Pulmonary artery endothelial cell (primary cell): ENCODE data around the gene AP2M1. TPM values are rescaled to one million over a fixed set of nuclear protein-coding genes. Genes with fewer than 3 reads are reported as not detected.
"Not testable (repeated sequence)": the region's sequence is repeated elsewhere in the genome, so short reads cannot be mapped to it uniquely, and the experiment has no call there.

Experiments
- DNase-seq: peaks from one replicate; pipeline ENCODE4 v3.0.0-alpha.2; 2011; ENCODE audit warnings: low read depth, low spot score
- total RNA-seq: library from RNA; depleted of rRNA; stranded (reverse); fragments of >200 nt; gene quantifications from 2 replicates; pipeline ENCODE4 v1.2.3, GENCODE V29; 2014

AP2M1 gene
- total RNA-seq = 413 and 506 TPM in 2 replicates

DNA sequence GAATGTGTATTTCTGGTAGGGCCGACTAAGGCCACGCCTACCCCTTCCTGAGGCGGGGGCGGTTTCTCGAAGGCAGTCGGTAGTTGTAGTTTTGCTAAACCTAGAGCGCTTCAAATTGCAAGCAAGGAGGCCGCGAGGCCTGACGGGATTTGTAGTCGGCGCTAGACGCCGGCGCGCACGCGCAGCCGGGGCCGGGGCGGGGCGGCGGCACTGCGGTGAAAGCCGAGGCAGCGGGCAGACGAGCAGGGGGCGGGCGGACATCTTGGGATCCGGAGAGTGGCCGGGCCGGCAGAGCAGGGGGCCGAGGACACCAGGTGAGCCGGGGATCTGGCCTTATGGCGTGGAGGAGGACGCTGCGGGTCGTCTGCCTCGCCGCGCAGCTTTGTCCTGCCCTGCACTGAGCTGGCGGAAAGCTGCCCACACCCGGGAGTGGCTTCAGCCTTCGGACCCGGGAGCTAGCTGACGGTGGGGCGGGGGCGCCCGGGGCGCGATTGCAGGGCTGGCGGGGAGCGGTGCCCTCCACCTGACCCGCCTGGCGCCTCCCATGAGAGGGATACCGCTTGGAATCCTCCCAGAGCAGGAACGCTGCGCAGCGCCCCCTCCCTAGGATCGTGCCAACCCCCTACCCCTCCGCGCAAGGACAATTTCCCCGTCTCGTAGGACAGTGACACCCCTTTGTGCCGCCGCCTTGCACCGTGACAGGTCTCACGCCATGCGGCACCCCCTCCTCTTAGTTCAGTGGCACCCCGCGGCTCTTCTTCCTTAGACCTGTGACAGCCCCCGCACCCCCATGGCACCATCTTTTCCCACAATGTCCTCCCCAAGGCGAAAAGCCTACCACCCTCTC is at the start of gene AP2M1:
TSS of gene AP2M1 (plus strand) at position 210 of the 847 bp plus-strand sequence. CDS start 2,139 bp downstream, outside the sequence.
- peak; percentile 97 for DNase-seq

GRCh38 chr3:184126006-184126405 is 48.6 kb upstream of the AP2M1 start:
- DNase-seq = no peak

DNA sequence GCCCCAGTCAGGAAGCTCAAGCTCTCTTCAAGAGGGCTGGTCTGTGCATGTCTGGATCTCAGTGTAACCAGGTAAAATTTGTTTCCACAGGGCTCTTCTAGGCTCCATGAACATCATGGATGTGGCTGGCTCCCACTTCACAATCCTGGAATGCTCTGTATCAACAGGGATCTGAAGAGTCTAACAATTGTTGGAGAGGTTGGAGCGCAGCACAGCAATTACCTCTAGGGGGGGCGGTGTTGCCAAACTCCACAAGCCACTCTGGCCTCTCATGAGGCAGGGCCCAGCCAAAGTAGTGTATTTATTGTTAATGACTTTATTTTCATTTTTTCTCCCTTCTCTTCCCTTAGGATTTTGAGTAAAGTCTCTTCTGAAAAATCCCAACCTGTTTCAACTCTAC is 45.6 kb upstream of the AP2M1 start:
- DNase-seq = no peak

DNA sequence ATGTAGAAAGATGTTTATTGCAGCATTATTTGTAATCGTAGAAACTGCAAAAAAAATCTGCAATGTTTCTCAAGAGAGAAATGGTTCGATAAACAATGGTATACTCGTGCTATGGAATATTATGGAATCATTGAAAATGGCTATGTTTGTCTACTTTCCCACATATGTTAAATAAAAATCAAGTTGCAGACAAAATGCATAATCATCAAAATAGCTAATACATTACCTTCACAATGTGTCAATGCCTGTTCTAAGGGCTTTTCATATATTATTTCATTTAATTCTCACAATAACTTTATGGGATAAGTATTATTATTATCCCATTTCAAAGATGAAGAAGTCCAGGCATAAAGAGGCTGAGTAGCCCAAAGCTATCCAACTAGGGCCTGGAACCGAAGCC is 41.7 kb upstream of the AP2M1 start:
- DNase-seq = no peak

DNA sequence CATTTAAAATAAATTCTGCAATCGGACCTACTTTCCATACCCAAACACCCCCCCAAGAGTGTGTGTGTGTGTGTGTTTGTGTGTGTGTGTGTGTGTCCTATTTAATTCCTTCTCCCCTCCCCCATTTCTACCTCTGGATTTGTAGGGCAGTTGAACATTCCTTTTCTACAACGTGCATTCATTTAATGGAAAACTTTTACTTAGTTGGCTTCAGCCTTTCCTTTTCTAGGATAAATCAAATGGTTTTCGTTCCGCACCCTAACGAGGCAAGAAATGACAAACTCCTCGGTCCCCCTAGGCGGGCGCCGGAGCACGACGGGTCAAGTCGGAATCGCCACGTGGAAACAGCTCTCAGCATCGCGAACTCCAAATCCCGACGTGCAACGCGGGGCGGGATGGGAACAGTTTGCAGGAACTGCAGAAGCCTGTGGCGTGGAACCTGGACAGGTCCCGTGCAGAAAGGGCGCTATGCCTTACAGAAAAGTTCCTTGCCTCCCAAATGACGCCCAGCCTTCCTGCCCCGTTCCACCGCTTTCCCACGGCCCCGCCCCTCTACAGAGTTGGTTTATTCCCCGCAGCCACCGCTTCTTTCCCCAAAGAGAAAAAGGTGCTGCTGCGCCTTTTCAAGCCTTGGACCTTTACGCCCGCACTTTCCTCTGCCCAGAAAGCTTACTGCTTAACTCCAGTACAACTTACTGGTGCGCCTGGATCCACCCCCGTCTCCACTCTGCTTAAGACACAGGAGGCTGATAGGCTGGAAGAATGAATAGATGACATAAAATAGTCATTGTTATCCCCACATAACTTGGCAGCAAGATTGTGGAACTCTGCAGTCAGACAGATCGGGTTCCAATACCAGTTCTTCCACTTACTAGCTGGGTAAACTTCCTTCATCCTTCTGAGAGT is 40.6 kb upstream of the AP2M1 start:
- peak; percentile 41 for DNase-seq

DNA sequence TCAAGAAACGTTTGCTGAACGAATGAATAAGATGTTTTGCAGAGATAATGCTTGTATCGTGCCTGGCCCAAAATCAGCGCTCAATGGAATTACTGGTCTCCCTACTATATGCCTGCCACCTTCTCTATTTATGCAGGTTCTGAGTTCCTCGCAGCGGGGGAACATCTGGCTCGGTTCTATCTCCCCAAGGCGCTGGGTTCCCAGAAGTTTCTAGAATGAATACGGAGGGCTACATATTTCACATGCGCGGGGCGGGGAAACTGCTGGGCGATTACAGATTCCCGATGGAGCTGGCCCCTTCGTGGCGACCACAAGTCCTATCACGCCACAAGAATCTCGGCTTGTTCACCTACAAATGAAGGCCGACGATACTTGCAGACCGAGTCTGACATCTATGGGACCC is 39.9 kb upstream of the AP2M1 start:
- DNase-seq = no peak

GRCh38 chr3:184135149-184135910 is 39.3 kb upstream of the AP2M1 start, which contains the start of gene EIF2B5:
Gene EIF2B5 (plus strand): TSS chr3:184135358. CDS start chr3:184135386, 28 bp downstream.
- peak; percentile 75 for DNase-seq

- DNase-seq = no peak
These were observed 38.8 kb upstream of the AP2M1 start for GRCh38 chr3:184135911-184136260.

GRCh38 chr3:184140436-184140835 is 34.2 kb upstream of the AP2M1 start:
- DNase-seq = no peak

DNA sequence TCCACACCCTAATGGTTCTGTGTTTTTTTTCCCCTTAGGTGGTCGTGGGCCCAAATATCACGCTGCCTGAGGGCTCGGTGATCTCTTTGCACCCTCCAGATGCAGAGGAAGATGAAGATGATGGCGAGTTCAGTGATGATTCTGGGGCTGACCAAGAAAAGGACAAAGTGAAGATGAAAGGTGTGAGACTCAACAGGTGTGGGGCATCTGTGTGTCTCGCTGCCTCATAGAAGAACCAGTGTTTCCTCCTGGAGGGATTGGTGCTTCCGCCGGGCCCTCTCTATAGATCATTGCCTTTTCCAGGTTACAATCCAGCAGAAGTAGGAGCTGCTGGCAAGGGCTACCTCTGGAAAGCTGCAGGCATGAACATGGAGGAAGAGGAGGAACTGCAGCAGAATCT is 32.5 kb upstream of the AP2M1 start:
- no peak for DNase-seq

GRCh38 chr3:184143327-184143726 is 31.3 kb upstream of the AP2M1 start:
- DNase-seq = no peak

DNA sequence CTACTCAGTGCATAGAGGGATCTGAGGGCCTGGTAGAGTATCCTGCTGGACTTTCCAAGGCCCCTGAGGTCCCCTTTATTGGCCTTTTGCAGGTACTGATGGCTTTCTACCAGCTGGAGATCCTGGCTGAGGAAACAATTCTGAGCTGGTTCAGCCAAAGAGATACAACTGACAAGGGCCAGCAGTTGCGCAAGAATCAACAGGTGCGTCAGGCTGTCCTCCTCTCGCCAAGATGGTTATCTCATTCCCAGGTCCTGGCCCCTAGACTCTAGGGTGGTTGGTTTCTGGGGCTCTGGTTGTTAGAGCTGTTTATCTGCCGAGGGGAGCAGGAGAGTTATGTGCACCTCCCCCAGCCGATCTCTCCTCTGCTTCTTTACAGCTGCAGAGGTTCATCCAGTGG is 30.1 kb upstream of the AP2M1 start:
- DNase-seq = no peak

GRCh38 chr3:184145111-184145524 is 29.5 kb upstream of the AP2M1 start:
- DNase-seq = no peak

GRCh38 chr3:184145751-184146270 is 28.8 kb upstream of the AP2M1 start:
- DNase-seq = no peak

DNA sequence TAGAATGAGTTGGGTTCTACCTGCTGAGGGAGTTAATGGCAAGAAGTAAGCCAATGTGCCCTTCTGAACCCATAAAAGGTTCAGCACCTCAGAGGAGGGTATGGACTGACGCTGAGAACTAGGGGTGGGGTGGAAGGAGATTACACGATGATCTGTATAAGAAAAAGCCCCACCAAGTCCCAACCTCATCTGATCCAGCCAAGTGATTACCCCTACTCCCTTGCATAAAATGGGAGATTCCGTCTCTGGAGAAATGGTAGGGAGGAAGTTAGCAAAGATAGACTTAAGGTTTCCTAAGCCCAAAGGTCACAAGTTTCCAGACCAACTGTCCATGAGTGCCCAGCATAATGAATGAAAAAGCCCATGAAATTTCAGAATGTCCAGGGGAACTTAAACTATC is 26.6 kb upstream of the AP2M1 start:
- DNase-seq = no peak

- DNase-seq = no peak
These were observed 25.5 kb upstream of the AP2M1 start for GRCh38 chr3:184149123-184149522.

DNA sequence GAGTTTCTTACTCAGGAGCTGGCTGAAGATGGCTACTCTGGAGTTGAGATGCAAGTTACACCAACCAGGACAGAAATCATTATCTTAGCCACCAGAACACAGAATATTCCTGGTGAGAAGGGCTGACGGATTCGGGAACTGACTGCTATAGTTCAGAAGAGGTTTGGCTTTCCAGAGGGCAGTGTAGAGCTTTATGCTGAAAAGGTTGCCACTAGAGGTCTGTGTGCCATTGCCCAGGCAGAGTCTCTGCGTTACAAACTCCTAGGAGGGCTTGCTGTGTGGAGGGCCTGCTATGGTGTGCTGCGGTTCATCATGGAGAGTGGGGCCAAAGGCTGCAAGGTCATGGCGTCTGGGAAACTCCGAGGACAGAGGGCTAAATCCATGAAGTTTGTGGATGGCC is 24.9 kb upstream of the AP2M1 start:
- not testable (repeated sequence) for DNase-seq

- no peak for DNase-seq
These were observed 19.6 kb upstream of the AP2M1 start, which contains the start of gene DVL3 for GRCh38 chr3:184154885-184155643. Gene DVL3 (plus strand): TSS chr3:184155377. CDS start chr3:184155636, 259 bp downstream.

- no peak for DNase-seq
These were observed 18.8 kb upstream of the AP2M1 start for GRCh38 chr3:184155644-184156521.
